IPS-18a (cell line): ENCODE results near the gene ZSCAN10.

Source experiments
- H3K27ac ChIP-seq: one replicate; pipeline ENCODE4 v1.5.1; 2013; ENCODE audit warnings: low read length
- H3K27me3 ChIP-seq: one replicate; pipeline ENCODE4 v1.6.1; 2013; ENCODE audit warnings: mild to moderate bottlenecking, low read length; ENCODE audit not compliant: control insufficient read depth, insufficient read depth
- H3K36me3 ChIP-seq: one replicate; pipeline ENCODE4 v1.6.1; 2013; ENCODE audit warnings: low read depth, low read length; ENCODE audit not compliant: control insufficient read depth
- H3K4me1 ChIP-seq: one replicate; pipeline ENCODE4 v1.6.1; 2013; ENCODE audit warnings: low read depth, low read length; ENCODE audit not compliant: control insufficient read depth
- H3K4me3 ChIP-seq: one replicate; pipeline ENCODE4 v1.5.1; 2013; ENCODE audit warnings: low read length
- H3K9ac ChIP-seq: one replicate; pipeline ENCODE4 v1.6.1; 2013; ENCODE audit warnings: mild to moderate bottlenecking, low read length, moderate library complexity
- H3K9me3 ChIP-seq: one replicate; pipeline ENCODE4 v1.6.1; 2013; ENCODE audit warnings: low read depth, low read length; ENCODE audit not compliant: control insufficient read depth

The ZSCAN10 gene

DNA sequence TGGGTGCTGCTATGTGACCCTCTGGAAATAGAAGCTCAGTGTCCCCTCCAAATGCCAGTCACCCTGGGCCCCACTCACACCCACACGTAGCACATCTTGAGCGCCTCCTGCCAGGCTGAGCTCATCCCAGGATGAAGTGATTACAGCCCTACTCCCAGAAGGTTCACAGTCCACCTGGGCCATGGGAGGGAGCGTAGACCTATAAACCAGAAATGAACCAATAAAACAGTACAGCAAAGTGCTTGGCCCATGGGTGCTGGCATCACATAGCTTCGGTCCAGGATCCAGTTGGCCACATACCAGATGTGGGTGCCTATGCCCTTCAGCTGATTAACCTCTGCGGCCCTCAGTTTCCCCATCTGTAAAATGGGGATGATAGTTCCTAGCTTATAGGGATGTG is 60.2 kb downstream of the ZSCAN10 start:
- no peak overlapping the region for H3K4me3 ChIP-seq
- peaks cover 38% of the 10 kb centered on the region for H3K27me3 ChIP-seq
- H3K4me1 ChIP-seq: no peaks in the 10 kb centered on the region
- no peak overlapping the region for H3K27ac ChIP-seq
- H3K9ac ChIP-seq: no peak overlapping the region
- no peaks in the 10 kb centered on the region for H3K9me3 ChIP-seq
- no peaks in the 10 kb centered on the region for H3K36me3 ChIP-seq
